Measurements from ENCODE around the gene KLK1.

DNA sequence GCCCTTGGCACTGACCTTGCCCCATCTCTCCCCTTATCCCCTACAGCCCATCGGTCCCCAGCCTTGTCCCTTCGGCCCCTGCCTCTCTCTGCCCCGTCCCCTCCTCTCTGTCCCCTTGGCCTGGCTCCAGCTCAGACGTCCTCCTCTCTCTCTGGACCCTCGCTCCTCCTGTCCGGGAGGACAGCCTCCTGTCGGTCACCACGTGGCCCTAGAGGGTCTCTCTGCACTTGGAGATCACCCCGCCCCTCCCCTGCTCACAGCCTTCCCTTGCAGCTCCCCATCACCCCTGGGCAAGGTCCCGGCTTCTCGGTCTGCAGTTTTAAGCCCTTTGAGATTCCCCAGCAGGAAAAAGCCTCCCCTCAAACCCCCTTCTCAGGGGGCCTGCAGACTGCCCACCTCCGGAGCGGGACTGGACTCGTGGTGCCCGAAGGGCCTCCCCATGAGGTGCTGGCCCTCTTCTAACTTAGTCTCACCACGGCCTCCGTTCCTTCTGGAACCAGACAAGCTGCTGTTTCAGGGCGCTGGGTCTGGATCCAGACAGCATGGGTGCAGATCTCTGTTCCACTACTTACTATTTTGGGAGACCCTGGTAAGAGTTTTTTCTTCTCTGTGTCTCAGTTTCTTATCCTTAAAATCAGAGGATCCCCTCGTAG lies 13.1 kb upstream of the KLK1 start:
- TF ChIP-seq, protein P1, sequence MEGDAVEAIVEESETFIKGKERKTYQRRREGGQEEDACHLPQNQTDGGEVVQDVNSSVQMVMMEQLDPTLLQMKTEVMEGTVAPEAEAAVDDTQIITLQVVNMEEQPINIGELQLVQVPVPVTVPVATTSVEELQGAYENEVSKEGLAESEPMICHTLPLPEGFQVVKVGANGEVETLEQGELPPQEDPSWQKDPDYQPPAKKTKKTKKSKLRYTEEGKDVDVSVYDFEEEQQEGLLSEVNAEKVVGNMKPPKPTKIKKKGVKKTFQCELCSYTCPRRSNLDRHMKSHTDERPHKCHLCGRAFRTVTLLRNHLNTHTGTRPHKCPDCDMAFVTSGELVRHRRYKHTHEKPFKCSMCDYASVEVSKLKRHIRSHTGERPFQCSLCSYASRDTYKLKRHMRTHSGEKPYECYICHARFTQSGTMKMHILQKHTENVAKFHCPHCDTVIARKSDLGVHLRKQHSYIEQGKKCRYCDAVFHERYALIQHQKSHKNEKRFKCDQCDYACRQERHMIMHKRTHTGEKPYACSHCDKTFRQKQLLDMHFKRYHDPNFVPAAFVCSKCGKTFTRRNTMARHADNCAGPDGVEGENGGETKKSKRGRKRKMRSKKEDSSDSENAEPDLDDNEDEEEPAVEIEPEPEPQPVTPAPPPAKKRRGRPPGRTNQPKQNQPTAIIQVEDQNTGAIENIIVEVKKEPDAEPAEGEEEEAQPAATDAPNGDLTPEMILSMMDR (IDR thresholded peaks at IDR 0.05) = no peak
- TF ChIP-seq, protein P2, sequence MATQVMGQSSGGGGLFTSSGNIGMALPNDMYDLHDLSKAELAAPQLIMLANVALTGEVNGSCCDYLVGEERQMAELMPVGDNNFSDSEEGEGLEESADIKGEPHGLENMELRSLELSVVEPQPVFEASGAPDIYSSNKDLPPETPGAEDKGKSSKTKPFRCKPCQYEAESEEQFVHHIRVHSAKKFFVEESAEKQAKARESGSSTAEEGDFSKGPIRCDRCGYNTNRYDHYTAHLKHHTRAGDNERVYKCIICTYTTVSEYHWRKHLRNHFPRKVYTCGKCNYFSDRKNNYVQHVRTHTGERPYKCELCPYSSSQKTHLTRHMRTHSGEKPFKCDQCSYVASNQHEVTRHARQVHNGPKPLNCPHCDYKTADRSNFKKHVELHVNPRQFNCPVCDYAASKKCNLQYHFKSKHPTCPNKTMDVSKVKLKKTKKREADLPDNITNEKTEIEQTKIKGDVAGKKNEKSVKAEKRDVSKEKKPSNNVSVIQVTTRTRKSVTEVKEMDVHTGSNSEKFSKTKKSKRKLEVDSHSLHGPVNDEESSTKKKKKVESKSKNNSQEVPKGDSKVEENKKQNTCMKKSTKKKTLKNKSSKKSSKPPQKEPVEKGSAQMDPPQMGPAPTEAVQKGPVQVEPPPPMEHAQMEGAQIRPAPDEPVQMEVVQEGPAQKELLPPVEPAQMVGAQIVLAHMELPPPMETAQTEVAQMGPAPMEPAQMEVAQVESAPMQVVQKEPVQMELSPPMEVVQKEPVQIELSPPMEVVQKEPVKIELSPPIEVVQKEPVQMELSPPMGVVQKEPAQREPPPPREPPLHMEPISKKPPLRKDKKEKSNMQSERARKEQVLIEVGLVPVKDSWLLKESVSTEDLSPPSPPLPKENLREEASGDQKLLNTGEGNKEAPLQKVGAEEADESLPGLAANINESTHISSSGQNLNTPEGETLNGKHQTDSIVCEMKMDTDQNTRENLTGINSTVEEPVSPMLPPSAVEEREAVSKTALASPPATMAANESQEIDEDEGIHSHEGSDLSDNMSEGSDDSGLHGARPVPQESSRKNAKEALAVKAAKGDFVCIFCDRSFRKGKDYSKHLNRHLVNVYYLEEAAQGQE (IDR thresholded peaks at IDR 0.05; ENCODE audit: insufficient read depth in 1 of 2, low read depth in 2 of 2, low read length in 1 of 2) = no peak

Data from Panc1 (cell line).